H1 (cell line): ENCODE measurements around the gene ASAP2. TPM values are rescaled to one million over a fixed set of nuclear protein-coding genes. Genes with fewer than 3 reads are reported as not detected.

ENCODE experiments used
- CTCF ChIA-PET: fragments of 300-600 bp; sonication (Branson Sonifier 250); formaldehyde crosslinking; loops from one replicate; lab custom pipeline; 2021; ENCODE audit not compliant: partially characterized antibody; lab: Charles Lee
- POLR2A ChIA-PET: fragments of 300-600 bp; sonication (Branson Sonifier 250); formaldehyde crosslinking; loops from one replicate; lab custom pipeline; 2021; ENCODE audit warnings: inconsistent platforms; ENCODE audit not compliant: partially characterized antibody; lab: Charles Lee
- DNase-seq, 2 experiments: peaks; one replicate each; pipeline versions ENCODE4 v3.0.0 to v3.0.0-alpha.2; 2010 to 2022; ENCODE audit warnings: low spot score in 2 of 2, low read depth in 1 of 2, mixed read lengths in 1 of 2
- FAIRE-seq: peaks from 2 replicates; lab custom pipeline; 2011; peaks lifted over from hg19 to GRCh38; lab: Jason Lieb, UNC
- H2AFZ ChIP-seq: 2 replicates; pipeline ENCODE4 v1.8.1; 2012; ENCODE audit warnings: low read length, inconsistent platforms
- H2AK5ac ChIP-seq: 2 replicates; pipeline ENCODE4 v1.6.1; 2013; ENCODE audit warnings: low read depth, low read length
- H2BK120ac ChIP-seq: replicated peaks from 2 replicates; pipeline ENCODE3; 2013; ENCODE audit warnings: low read depth, low read length, inconsistent platforms
- H2BK12ac ChIP-seq: 2 replicates; pipeline ENCODE4 v1.6.1; 2013; ENCODE audit warnings: low read depth, low read length
- H2BK15ac ChIP-seq: 2 replicates; pipeline ENCODE4 v1.6.1; 2013; ENCODE audit warnings: low read length
- H2BK20ac ChIP-seq: 2 replicates; pipeline ENCODE4 v1.6.1; 2013; ENCODE audit warnings: low read length
- H2BK5ac ChIP-seq: 2 replicates; pipeline ENCODE4 v1.6.1; 2013; ENCODE audit warnings: low read depth, low read length
- H3K14ac ChIP-seq: 2 replicates; pipeline ENCODE4 v1.6.1; 2013; ENCODE audit warnings: inconsistent platforms; ENCODE audit not compliant: insufficient read length
- H3K18ac ChIP-seq: 2 replicates; pipeline ENCODE4 v1.6.1; 2013; ENCODE audit warnings: low read length; ENCODE audit errors: extremely low read depth
- H3K23ac ChIP-seq: 2 replicates; pipeline ENCODE4 v1.6.1; 2013; ENCODE audit warnings: inconsistent platforms; ENCODE audit not compliant: insufficient read length
- H3K23me2 ChIP-seq: 2 replicates; pipeline ENCODE4 v1.6.1; 2013; ENCODE audit warnings: low read depth, low read length
- H3K27ac ChIP-seq: 2 replicates; pipeline ENCODE4 v1.6.1; 2011; ENCODE audit warnings: low read depth, low read length, inconsistent platforms
- H3K27me3 ChIP-seq, 4 experiments: replicated peaks in 1 of 4; 1 replicate in 1 of 4; 2 replicates in 3 of 4; pipeline versions ENCODE4 v1.6.1 to v1.8.1; 2011 to 2013; ENCODE audit warnings: low read length in 3 of 4, mild to moderate bottlenecking in 3 of 4, inconsistent platforms in 2 of 4, mixed read lengths in 2 of 4, moderate library complexity in 1 of 4; ENCODE audit not compliant: control insufficient read depth in 3 of 4, insufficient read depth in 3 of 4; ENCODE audit errors: extremely low read depth in 1 of 4
- H3K36me3 ChIP-seq, 4 experiments: 2 replicates each; pipeline versions ENCODE4 v1.6.1 to v1.8.1; 2011 to 2013; ENCODE audit warnings: mild to moderate bottlenecking in 4 of 4, low read length in 3 of 4, moderate library complexity in 2 of 4, control low read depth in 1 of 4, inconsistent platforms in 1 of 4; ENCODE audit not compliant: insufficient read depth in 4 of 4, control insufficient read depth in 2 of 4
- H3K4ac ChIP-seq: replicated peaks from 2 replicates; pipeline ENCODE3; 2013; ENCODE audit warnings: low read length, low read depth, mixed read lengths, inconsistent platforms; ENCODE audit not compliant: insufficient read length
- H3K4me1 ChIP-seq, 4 experiments: replicated peaks in 1 of 4; 1 replicate in 1 of 4; 2 replicates in 3 of 4; pipeline versions ENCODE4 v1.6.1 to v1.8.1; 2011 to 2013; ENCODE audit warnings: low read length in 3 of 4, inconsistent platforms in 2 of 4, mixed read lengths in 1 of 4; ENCODE audit not compliant: insufficient read depth in 4 of 4, control insufficient read depth in 3 of 4
- H3K4me2 ChIP-seq, 2 experiments: 2 replicates each; pipeline versions ENCODE4 v1.6.1 to v1.8.1; 2011 to 2013; ENCODE audit warnings: low read depth in 2 of 2, low read length in 2 of 2, control low read depth in 1 of 2, inconsistent platforms in 1 of 2, mild to moderate bottlenecking in 1 of 2; ENCODE audit not compliant: insufficient read depth in 1 of 2
- H3K4me3 ChIP-seq, 4 experiments: fragments of 200-600, 300-600 bp in 1 of 4; sonication (generic), shearing (Covaris generic), sonication (Bioruptor Twin) in 1 of 4; 2 replicates each; pipeline versions ENCODE4 v1.5.1 to v1.8.1; 2011 to 2016; ENCODE audit warnings: low read length in 4 of 4, low read depth in 3 of 4, control low read depth in 2 of 4, inconsistent platforms in 2 of 4, mild to moderate bottlenecking in 2 of 4, mixed read lengths in 1 of 4, moderate library complexity in 1 of 4; ENCODE audit not compliant: insufficient read depth in 2 of 4; ENCODE audit errors: extremely low read depth in 1 of 4
- H3K56ac ChIP-seq: replicated peaks from 2 replicates; pipeline ENCODE3; 2013; ENCODE audit warnings: low read depth, mild to moderate bottlenecking, mixed read lengths, low read length, inconsistent platforms; ENCODE audit not compliant: insufficient read length
- H3K79me1 ChIP-seq: 2 replicates; pipeline ENCODE4 v1.6.1; 2013; ENCODE audit warnings: low read depth, low read length, control low read depth
- H3K79me2 ChIP-seq, 2 experiments: 2 replicates each; pipeline versions ENCODE4 v1.6.1 to v1.8.1; 2012 to 2013; ENCODE audit warnings: low read length in 2 of 2, mild to moderate bottlenecking in 2 of 2, inconsistent platforms in 1 of 2; ENCODE audit not compliant: insufficient read depth in 2 of 2, control insufficient read depth in 1 of 2
- H3K9ac ChIP-seq, 4 experiments: replicated peaks in 1 of 4; 1 replicate in 1 of 4; 2 replicates in 3 of 4; pipeline versions ENCODE4 v1.6.1 to v1.8.1; 2011 to 2013; ENCODE audit warnings: low read depth in 3 of 4, low read length in 3 of 4, control low read depth in 2 of 4, mild to moderate bottlenecking in 2 of 4, moderate library complexity in 2 of 4, inconsistent platforms in 1 of 4; ENCODE audit errors: extremely low read depth in 1 of 4
- H3K9me3 ChIP-seq, 2 experiments: 2 replicates each; pipeline versions ENCODE4 v1.6.1 to v1.8.1; 2012 to 2013; ENCODE audit warnings: mild to moderate bottlenecking in 2 of 2, moderate library complexity in 2 of 2, control low read depth in 1 of 2, inconsistent platforms in 1 of 2, low read depth in 1 of 2, low read length in 1 of 2, mixed read lengths in 1 of 2; ENCODE audit not compliant: insufficient read depth in 2 of 2
- H4K20me1 ChIP-seq, 2 experiments: replicated peaks in 1 of 2; 2 replicates each; pipeline versions ENCODE3 to v1.8.1; 2011 to 2013; ENCODE audit warnings: inconsistent platforms in 2 of 2, low read length in 2 of 2, mild to moderate bottlenecking in 1 of 2; ENCODE audit not compliant: insufficient read depth in 2 of 2, control insufficient read depth in 1 of 2
- H4K5ac ChIP-seq: 2 replicates; pipeline ENCODE4 v1.6.1; 2013; ENCODE audit warnings: low read length, low read depth, mixed read lengths, inconsistent platforms; ENCODE audit not compliant: insufficient read length
- H4K8ac ChIP-seq: 2 replicates; pipeline ENCODE4 v1.8.0; 2013; ENCODE audit warnings: mild to moderate bottlenecking, moderate library complexity, low read length, inconsistent platforms; ENCODE audit not compliant: insufficient read depth; ENCODE audit errors: extremely low read depth
- H4K91ac ChIP-seq: replicated peaks from 2 replicates; pipeline ENCODE3; 2013; ENCODE audit warnings: low read length, mixed read lengths, inconsistent platforms; ENCODE audit not compliant: insufficient read length
- BCL11A ChIP-seq, 2 experiments: IDR thresholded peaks; one replicate each; pipeline ENCODE4 v1.6.1; 2011; ENCODE audit warnings: low read depth in 2 of 2, low read length in 2 of 2, mild to moderate bottlenecking in 2 of 2
- CEBPB ChIP-seq: IDR thresholded peaks from 2 replicates; pipeline ENCODE4 v1.6.1; 2012; ENCODE audit warnings: low read depth, low read length
- GABPA ChIP-seq: IDR thresholded peaks from 2 replicates; pipeline ENCODE4 v1.6.1; 2011; ENCODE audit warnings: mild to moderate bottlenecking, low read length, moderate library complexity, borderline replicate concordance; ENCODE audit not compliant: insufficient read depth
- HDAC2 ChIP-seq, 2 experiments: fragments of 300-600 bp in 1 of 2; sonication (generic) in 1 of 2; IDR thresholded peaks; 2 replicates each; pipeline ENCODE4 v1.6.1; 2011 to 2012; ENCODE audit warnings: low read depth in 2 of 2, low read length in 2 of 2, mild to moderate bottlenecking in 2 of 2, moderate library complexity in 2 of 2, borderline replicate concordance in 1 of 2, inconsistent platforms in 1 of 2
- KDM4A ChIP-seq: IDR thresholded peaks from one replicate; pipeline ENCODE4 v1.7.1; 2012; ENCODE audit warnings: low read depth, mild to moderate bottlenecking, moderate library complexity, low read length, inconsistent platforms; ENCODE audit not compliant: severe bottlenecking
- MAFK ChIP-seq: IDR thresholded peaks from 2 replicates; pipeline ENCODE4 v1.6.1; 2012; ENCODE audit warnings: low read depth, mild to moderate bottlenecking, improper control_type of control experiment, low read length
- POU5F1 ChIP-seq: IDR thresholded peaks from 2 replicates; pipeline ENCODE4 v1.6.1; 2011; ENCODE audit warnings: low read depth, mild to moderate bottlenecking, low read length, moderate library complexity
- RBBP5 ChIP-seq: IDR thresholded peaks from 2 replicates; pipeline ENCODE4 v1.7.1; 2012; ENCODE audit warnings: low read depth, mild to moderate bottlenecking, inconsistent platforms, low read length, moderate library complexity, borderline replicate concordance
- SUZ12 ChIP-seq: fragments of 200-600 bp; sonication (generic); IDR thresholded peaks from 2 replicates; pipeline ENCODE4 v1.6.1; 2012; ENCODE audit warnings: mild to moderate bottlenecking, inconsistent platforms, low read length, moderate library complexity, mixed read lengths
- WGBS, 2 experiments: shearing (Covaris generic) in 1 of 2; methylation state at CpG; one replicate each; pipeline versions ENCODE4 v1.1.6 to v1.1.7; 2013 to 2015; ENCODE audit warnings: low lambda C conversion rate in 2 of 2, mixed read lengths in 2 of 2, inconsistent platforms in 1 of 2, low coverage in 1 of 2, missing lambda C conversion rate in 1 of 2; ENCODE audit not compliant: insufficient replicate concordance in 2 of 2, insufficient coverage in 1 of 2, insufficient read length in 1 of 2; ENCODE audit errors: extremely low coverage in 1 of 2, missing lambda C conversion rate in 1 of 2; 5-methylcytosine and 5-hydroxymethylcytosine counted together
- polyA plus RNA-seq, 7 experiments: library from polyadenylated mRNA; depleted of rRNA in 3 of 7; stranded (reverse) in 5 of 7; unstranded in 2 of 7; fragments of >200 nt in 5 of 7; fragments of 200-250 nt in 2 of 7; gene quantifications; 1 replicate in 5 of 7; 2 replicates in 1 of 7; 4 replicates in 1 of 7; pipeline versions ENCODE4 v1.2.1 to v1.2.3, GENCODE V29; 2011 to 2013; ENCODE audit warnings: missing spikeins in 2 of 7, mixed read lengths in 2 of 7
- total RNA-seq: library from RNA; stranded (reverse); fragmentation: NEBNext Ultra II Directional; extraction: Animal tissue kit (Norgen Biotek cat#: 25700); gene quantifications from 2 replicates; pipeline ENCODE4 v1.2.1, GENCODE V29; 2021
- TF ChIP-seq, protein P1 (sequence below): IDR thresholded peaks from 2 replicates; pipeline ENCODE4 v1.6.1; 2011; ENCODE audit warnings: low read length, improper control_type of control experiment

Gene ASAP2
- total and polyA plus RNA-seq, 2 of the 8 experiments (the other 6 are each of a cell fraction or from before 2014, with no cell fraction given) = 10.2 to 18.7 TPM

DNA sequence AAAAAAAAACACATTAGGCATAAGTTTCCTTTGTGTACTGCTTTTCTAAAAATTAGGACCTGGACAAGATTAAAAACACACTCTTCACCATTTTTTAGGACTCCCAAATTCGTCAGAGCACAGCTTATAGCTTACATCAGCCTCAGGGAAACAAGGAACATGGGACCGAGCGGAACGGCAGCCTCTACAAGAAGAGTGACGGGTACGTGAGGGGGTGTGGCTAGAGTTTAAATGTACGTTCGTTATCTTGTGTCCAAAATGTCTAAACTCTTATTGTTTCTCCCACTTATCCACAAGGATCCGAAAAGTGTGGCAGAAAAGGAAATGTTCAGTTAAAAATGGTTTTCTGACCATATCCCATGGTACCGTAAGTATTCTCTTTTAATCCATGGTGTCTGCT, 137.8 kb downstream of the ASAP2 start:
- ChIA-PET CTCF (interaction anchor here (3.4 kb wide), 1 partner anchor 11 kb away, joined by 22 read pairs; no protein-coding TSS in a partner anchor), POLR2A (no interaction called here)
- H2BK15ac ChIP-seq = no peak overlapping the region
- H3K23ac ChIP-seq = no peak overlapping the region
- DNase-seq (no peak), FAIRE-seq (no peak)
- H3K9me3 ChIP-seq = no peaks in the 10 kb centered on the region
- H2BK5ac ChIP-seq = no peak overlapping the region
- H3K4me1 ChIP-seq = peaks cover 0 to 6% (median 1%) of the 10 kb centered on the region in 4 experiments; a peak in 5 of 7 replicates
- H3K27ac ChIP-seq = no peak overlapping the region
- no peak overlapping the region for H3K14ac ChIP-seq
- TF ChIP-seq SUZ12 (no peak), RBBP5 (no peak), KDM4A (no peak), CEBPB (no peak), POU5F1 (no peak), MAFK (no peak), HDAC2 (IDR thresholded peaks at IDR 0.05; ENCODE audit: borderline replicate concordance in 1 of 2, low read depth in 2 of 2, low read length in 2 of 2) (no peak), GABPA (no peak), BCL11A (IDR thresholded peaks at IDR 0.05; ENCODE audit: low read depth in 2 of 2, low read length in 2 of 2) (no peak)
- TF ChIP-seq, protein P1, sequence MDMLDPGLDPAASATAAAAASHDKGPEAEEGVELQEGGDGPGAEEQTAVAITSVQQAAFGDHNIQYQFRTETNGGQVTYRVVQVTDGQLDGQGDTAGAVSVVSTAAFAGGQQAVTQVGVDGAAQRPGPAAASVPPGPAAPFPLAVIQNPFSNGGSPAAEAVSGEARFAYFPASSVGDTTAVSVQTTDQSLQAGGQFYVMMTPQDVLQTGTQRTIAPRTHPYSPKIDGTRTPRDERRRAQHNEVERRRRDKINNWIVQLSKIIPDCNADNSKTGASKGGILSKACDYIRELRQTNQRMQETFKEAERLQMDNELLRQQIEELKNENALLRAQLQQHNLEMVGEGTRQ = no peak
- no peak overlapping the region for H3K4me3 ChIP-seq
- H3K79me2 ChIP-seq = no peaks in the 10 kb centered on the region
- H3K4me2 ChIP-seq = no peak overlapping the region
- H3K23me2 ChIP-seq = no peaks in the 10 kb centered on the region
- no peak overlapping the region for H4K91ac ChIP-seq
- WGBS, 2 experiments = 92% methylated on average over 10 of the region's 10 CpGs; no CpG with 5 or more reads in 1 of the 2 experiments
- H2BK12ac ChIP-seq = no peak overlapping the region
- no peaks in the 10 kb centered on the region for H4K20me1 ChIP-seq
- no peak overlapping the region for H2AFZ ChIP-seq
- no peaks in the 10 kb centered on the region for H3K36me3 ChIP-seq
- H4K8ac ChIP-seq = no peak overlapping the region
- no peak overlapping the region for H2BK120ac ChIP-seq
- no peak overlapping the region for H3K4ac ChIP-seq
- H3K18ac ChIP-seq = no peak overlapping the region
- H4K5ac ChIP-seq = no peak overlapping the region
- no peak overlapping the region for H3K9ac ChIP-seq
- no peak overlapping the region for H2BK20ac ChIP-seq
- H2AK5ac ChIP-seq = no peak overlapping the region
- H3K79me1 ChIP-seq = no peaks in the 10 kb centered on the region
- no peaks in the 10 kb centered on the region for H3K27me3 ChIP-seq
- no peak overlapping the region for H3K56ac ChIP-seq
